Kasumi-1 (cell line): ENCODE measurements around the gene CTNNA3.

Experiments used
- DNase-seq, 2 experiments: peaks; one replicate each; lab custom pipeline; 2025; lab: John Stamatoyannopoulos, UW

Gene CTNNA3

GRCh38 chr10:67327626-67328535 is 368.1 kb downstream of the CTNNA3 start:
- DNase-seq = no peak

GRCh38 chr10:67319976-67320375 is 376.0 kb downstream of the CTNNA3 start:
- no peak for DNase-seq

DNA sequence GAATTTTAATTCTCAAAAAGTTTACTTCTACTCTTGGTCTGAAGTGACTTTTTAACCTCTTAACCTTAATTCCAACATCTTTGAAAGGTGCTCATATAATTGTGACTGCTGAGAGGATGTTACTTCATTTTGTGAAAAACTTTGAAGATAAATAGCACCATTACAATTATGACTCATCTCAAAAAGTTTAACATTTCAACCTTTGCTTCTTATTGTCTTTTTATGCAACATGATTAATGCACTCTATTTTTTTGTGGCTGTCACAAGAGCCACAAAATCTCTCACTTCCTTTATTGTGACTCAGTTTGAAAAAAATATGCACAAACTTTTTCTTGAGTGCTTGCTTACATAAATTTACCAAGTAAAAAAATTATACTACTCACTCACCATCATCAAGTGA is 387.1 kb downstream of the CTNNA3 start:
- no peak for DNase-seq

DNA sequence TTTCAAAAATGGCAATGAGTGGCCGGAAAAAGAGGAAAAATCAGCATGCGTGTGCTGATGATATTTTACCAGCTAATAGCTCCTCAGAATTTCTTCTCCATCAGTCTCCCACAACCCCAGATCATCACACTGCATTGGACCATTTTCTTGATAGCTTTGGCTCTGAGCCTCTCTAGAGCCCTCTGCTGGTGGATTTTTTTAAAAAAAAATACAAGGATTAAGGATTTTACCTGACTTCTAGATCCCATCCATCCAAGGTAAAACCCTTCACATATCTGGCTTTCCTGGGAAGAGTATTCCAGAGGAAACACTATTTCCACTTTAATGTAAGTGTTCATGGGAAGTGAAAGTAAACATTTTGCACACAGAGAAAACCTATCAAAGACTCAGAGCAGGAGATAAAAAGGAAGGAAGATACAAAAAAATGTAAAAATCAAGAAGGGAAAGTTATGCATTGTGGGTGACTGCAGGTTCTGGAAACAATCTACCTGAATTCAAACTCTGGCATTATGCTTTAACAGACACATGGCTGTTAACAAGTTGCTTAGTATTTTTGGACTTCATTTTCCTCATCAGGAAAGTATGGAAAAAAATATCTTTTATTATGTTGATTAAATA is 389.3 kb downstream of the CTNNA3 start:
- peak; percentile 47 to 65 for DNase-seq

DNA sequence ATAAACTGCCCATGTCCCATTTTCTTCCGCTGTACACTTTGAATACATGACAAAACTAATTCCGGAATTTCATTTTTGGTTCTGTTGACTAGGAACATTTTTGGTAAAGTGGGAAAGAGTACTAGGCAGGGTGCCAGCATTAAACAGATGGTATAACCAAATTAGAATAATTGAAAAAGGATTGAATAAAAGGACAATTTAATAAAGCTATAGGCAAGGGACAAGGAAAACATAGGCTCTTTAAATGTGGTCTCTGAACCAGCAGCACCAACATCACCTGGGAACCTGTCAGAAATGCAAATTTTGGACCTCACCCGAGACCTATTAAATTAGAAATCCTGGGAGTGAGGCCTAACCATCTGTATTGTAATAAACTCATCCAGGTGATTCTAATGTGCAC is 393.3 kb downstream of the CTNNA3 start:
- no peak for DNase-seq

DNA sequence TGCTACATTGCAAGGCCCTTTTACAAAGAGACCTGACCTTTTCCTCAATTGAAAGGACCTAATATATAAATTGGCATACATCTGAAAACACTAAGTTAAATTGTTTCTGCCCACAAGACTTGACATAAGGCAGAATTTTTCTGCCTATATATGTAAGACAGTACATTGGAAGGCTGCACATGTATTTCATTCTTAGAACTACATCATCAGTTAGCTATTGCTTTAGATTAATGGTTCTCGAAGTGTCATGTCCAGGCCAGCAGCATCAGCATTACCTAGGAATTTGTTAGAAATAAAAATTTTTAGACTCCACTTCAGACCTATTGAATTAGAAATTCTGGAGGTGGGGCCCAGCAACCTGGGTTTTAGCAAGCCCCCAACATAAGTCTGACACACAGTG is 396.2 kb downstream of the CTNNA3 start:
- DNase-seq = no peak

- DNase-seq = no peak
Observed at GRCh38 chr10:67297637-67298181, 398.3 kb downstream of the CTNNA3 start.

DNA sequence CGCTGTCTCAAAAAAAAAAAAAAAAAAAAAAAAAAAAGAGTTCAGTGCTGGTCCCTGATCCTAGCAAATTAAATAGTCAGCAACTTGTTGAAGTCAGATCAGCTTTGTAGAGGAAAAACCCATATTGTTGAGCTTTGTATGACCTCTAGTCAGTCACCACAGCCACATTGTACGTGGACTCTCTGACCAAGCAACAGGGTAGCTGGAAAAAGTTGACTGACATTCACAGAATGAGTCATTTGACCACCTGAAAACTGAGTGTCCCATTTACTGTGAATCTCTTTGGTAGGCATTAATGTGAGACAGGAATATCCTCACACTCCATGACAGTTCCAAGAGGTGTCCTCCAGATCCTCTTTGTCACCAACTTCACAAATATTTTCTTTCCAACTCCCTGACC is 399.1 kb downstream of the CTNNA3 start:
- DNase-seq = no peak

GRCh38 chr10:67288688-67289410 is 407.1 kb downstream of the CTNNA3 start:
- no peak for DNase-seq

GRCh38 chr10:67284589-67284988 is 411.4 kb downstream of the CTNNA3 start:
- DNase-seq = no peak

DNA sequence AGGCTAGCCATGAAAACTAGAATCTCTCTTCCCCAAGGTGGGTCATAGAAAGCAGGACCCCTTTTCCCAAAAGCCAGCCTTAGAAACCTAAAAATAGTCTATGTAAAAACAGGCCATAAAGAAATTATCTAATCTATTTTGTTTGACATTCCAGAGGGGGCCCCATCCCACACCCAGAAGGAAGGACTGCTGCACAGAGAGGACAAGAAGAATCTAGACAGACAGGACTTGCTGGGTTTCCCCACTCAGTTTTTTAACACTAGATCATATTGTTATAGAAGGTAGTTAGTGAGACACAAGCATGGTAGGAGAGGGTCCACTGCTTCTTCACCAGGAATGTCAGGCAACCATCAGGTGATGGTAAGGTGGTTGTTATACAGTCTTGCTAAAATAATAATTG is 413.1 kb downstream of the CTNNA3 start:
- no peak for DNase-seq

DNA sequence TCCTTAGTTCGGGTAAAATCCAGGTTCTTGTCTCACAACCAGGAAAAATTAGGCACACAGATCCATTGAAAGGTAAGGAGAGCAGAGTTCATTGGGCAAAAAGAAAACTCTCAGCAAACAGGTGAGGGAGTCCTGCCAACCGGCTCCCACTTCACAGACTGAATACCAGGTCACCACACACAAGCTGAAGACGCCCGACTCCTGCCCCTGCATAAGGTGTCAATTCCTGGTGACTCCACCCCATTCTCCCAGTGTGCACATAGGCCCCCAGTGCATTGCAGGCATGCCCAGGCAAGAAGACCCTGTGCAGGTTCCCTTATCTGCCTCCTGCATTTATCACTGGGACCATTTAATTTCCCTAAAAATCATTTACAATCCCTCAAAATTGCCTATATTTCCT is 415.6 kb downstream of the CTNNA3 start:
- no peak for DNase-seq

DNA sequence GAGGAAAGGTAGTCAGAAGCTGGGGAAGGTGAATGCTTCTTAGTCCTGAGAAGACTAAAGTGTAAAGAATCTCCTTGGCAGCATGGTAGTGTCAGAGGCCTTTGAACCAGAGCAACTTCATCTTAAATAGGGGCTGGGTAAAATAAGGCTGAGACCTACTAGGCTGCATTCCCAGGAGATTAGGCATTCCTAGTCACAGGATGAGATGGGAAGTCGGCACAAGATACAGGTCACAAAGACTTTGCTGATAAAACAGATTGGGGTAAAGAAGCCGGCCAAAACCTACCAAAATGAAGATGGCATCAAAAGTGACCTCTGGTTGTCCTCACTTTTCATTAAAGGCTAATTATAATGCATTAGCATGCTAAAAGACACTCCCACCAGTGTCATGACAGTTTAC is 418.6 kb downstream of the CTNNA3 start:
- DNase-seq = no peak

GRCh38 chr10:67269828-67270227 is 426.2 kb downstream of the CTNNA3 start:
- no peak for DNase-seq

- no peak for DNase-seq
Observed at GRCh38 chr10:67268146-67268545, 427.8 kb downstream of the CTNNA3 start.

DNA sequence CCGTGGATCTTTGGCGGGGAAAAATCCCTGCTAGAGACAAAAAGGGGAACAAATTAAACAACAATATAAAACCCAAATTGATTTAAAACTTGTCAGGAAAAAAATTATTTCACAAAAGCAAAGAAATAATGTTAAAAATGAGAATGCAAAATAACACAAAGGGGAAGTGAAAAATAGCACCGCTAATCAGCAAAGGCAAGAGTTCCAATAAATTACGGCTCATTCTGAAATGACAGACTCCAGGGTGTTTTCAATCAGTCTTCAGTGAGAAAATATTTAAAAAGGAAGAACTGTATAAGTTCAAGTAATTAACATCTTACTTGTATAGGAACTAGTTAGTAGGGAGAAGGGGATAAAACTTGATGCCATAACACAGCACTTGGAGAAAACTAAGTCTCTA is 433.3 kb downstream of the CTNNA3 start:
- no peak for DNase-seq

- DNase-seq = no peak
Observed at GRCh38 chr10:67261300-67261797, 434.6 kb downstream of the CTNNA3 start.

DNA sequence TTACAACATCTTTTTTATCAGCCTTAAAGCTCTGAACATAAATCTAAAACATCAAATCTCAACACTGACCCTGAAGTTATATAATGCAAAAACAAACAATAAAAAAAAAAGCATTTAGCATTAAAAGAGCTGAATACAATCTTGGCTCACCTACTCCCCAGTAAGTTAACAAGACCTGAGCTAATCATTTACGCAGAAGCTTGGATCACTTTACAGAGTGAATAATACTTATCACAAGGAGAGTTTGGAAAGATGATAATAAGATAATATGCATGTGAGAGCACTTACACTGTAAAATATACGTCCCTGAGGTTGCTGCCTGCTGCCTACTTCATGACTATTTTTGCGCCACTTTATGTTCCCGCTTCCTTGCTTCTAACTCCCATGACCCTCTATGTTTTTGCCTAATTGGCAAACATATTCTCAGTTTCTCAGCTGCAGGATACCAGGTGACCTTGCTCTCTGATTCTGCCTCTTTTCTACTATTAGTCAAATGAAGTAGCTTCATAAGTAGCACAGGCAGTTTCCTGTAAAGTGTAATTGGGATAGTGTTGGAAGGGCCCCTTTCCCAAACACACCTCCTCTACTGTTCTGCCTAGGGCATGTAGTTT is 436.6 kb downstream of the CTNNA3 start:
- DNase-seq = no peak

- no peak for DNase-seq
Observed at GRCh38 chr10:67257427-67258144, 438.4 kb downstream of the CTNNA3 start.

DNA sequence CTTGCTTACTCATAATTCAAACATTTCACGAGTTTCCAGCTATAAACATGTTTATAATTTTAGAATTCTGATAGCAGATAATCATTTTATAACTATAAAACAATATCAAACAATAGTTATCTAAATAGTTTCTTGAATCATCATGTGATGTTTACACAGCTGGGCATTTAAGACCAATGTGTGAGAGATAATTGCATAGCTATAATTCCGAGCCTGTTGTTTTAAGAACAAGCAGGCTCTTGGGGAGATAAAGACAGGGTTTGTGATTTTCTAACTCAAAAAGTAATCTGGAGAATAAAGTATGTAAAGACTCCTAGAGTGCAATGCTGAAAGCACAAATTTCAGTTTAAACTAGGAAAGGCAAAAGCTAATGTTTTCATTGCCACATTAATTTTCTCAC is 439.0 kb downstream of the CTNNA3 start:
- DNase-seq = no peak

DNA sequence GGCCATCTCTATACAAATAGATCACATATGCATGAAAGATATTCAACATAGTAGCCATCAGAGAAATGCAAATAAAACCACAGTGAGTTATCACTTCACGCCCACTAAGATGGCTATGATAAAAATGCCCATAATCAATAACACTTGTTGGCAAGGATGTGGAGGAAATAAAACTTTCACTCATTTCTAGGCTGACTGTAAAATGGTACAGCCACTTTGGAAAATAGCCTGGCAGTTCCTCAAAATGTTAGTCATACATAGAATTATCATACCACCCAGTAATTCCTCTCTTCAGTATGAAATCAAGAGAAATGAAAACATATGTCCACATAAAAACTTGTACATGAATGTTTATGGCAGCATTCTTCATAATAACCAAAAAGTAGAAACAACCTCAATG is 445.3 kb downstream of the CTNNA3 start:
- no peak for DNase-seq
